HG03378 (cell line): ENCODE data around the gene NFATC1.

Source experiments
- ATAC-seq: cut with Tn5 transposase; IDR thresholded peaks from one replicate; pipeline ENCODE4 v1.9.1; 2021; ENCODE audit warnings: mild to moderate bottlenecking, moderate library complexity; ENCODE audit not compliant: unreplicated experiment

NFATC1 gene

DNA sequence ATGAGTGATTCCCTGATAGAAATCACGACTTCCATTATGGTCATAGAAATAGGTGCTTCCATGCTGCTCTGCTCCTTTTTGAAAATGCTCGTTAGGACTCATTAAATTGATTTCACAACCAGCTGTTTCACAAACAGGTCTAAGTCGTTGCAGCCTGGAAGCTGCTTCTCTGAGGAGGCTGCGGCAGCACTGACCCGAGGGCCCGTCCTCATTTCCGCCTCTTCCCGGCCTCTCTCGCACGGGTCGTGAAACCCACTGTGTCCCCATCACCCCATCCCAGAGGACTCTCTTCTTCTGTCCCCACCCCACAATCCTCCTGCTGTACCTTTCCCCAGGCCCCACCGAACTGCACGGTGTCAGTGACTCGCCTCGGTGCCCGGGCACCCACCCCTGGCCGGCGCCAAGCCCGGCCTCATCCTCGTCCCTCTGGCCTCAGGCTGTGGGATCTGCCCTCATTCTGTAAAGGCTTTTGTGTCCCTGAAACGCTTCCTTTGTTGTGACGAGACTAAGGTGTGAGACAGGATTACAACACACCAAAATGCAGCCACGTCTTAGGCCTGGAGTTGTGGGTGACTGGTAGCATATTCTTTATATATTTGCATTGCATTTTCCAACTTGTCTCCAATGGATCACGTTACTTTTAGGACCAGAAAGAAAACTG, 171.2 kb downstream of the NFATC1 start:
- ATAC-seq: no peak

- no peak for ATAC-seq
These were observed 171.9 kb downstream of the NFATC1 start for GRCh38 chr18:79567481-79568147.

DNA sequence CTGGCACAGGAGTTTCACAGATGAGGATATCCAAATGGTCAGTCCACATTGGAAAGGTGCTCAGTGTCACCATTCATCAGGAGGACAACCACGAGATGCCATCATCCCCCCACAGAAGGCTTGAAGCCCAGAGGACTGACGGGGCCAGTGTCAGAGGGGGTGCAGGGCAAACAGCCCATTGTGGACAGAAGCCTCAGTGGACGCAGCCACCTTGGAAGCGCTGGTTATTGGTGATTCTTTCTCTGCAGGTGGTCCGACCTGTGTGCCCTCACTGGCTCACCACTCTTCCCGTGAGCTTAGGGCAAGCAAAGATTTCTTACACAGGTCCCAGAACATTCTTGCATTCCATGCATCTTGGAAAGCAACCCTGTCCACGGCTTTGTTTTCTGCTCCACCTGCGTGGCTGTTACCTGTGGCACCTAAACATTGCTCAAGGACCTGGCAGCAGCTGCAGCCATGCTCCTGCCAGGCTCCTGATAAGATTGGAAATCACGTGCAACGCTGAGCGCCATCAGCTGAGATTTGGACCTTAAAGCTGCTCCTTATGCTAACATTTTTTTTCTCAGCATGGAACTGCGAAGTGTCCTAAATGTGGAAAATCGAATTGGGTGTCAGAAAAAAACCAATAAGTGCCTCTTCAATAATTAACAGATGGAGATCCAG, 172.9 kb downstream of the NFATC1 start:
- ATAC-seq: no peak

DNA sequence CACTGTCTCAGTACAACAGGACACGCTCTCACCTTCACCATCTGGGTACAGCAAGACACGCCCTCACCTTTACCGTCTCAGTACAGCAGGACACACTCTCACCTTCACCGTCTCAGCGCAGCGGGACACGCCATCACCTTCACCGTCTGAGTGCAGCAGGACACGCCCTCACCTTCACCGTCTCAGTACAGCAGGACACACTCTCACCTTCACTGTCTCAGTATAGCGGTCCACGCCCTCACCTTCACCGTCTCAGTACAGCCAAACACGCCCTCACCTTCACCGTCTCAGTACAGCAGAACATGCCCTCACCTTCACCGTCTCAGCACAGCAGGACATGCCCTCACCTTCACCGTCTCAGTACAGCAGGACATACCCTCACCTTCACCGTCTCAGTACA, 174.0 kb downstream of the NFATC1 start:
- no peak for ATAC-seq

GRCh38 chr18:79570266-79571201, 174.8 kb downstream of the NFATC1 start:
- no peak for ATAC-seq

- ATAC-seq: no peak
These were observed 175.7 kb downstream of the NFATC1 start for GRCh38 chr18:79571211-79572092.

DNA sequence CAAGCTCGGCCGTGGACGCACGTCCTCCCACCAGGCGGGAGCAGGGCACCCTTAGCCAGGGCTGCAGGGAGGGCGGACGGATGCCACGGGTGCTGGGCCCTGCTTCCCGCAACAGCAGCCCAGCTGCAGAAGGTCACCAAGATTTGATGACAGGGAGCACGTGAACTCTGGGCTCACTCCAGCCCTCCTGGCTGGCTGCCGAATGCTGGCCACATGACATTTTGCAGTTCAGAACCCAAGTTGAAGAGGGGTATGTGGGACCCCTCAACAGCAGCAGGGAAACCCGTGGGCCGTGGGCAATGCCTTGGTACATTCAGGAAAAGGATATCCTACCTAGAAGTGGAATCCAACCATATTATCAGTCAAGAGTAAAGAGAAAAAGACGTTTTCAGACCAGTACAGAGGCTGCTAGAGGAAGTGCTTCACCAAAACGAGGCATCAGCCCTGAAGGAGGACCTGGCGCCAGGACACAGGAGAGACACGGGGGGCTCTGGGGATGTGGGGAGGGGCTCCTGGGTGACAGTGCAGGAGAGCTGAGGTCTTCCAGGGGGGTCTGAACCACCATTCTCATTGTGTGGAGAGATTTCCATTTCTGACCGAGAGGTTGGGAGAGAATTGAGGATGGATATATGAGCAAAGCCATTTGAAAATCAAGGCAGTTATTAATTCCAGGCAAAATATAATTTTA, 176.5 kb downstream of the NFATC1 start:
- ATAC-seq: no peak

DNA sequence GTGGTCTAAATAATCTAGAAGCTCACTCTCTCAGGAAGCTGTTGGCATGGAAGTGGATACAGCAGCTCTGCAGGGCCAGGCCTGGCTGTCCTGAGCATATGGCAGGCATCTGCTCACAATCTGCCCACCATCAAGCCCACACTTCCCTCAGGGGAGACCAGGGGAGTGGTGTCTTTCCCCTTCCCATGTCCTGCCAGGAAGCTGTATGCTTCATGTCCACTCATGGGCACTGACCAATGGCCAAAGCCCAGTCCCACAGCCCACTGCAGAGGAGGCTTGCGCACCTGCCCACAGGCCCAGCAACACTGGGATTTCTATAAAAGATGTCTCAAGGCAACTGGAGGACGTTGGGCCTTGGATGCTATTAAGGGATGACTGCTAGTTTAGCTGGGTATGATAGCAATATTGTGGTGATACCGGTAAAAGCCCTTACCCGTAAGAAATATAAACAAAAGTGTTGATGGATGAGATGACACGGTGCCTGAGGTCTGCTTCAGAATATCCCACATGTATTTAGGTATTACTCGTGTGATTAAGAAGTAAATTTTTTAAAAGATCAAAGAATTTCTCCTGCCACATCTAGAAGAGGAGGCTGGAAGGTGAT, 177.2 kb downstream of the NFATC1 start:
- ATAC-seq: no peak

DNA sequence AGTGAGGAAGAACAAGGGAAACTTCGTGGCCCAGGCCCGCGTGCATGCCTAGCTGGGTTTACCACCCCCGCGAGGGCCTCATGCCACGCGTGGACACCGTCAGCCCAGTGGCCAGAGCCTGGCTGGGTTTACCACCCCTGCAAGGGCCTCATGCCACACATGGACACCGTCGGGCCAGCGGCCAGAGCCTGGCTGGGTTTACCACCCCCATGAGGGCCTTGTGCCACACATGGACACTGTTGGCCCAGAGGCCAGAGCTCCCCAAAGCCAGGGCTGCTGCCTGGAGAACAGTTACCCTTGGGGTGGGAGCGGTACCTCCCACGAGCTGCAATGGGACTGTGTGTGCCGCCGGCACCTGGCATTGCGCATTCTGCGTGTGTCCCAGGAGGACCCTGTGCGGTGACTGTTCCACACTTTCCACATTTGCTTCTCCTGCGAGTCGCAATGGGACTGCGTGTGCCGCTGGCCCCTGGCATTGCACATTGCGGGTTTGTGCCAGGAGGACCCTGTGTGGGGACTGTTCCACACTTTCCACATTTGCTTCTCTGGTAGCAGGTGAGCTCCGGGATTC, 178.3 kb downstream of the NFATC1 start:
- ATAC-seq: no peak

GRCh38 chr18:79574938-79575525, 179.3 kb downstream of the NFATC1 start:
- no peak for ATAC-seq

DNA sequence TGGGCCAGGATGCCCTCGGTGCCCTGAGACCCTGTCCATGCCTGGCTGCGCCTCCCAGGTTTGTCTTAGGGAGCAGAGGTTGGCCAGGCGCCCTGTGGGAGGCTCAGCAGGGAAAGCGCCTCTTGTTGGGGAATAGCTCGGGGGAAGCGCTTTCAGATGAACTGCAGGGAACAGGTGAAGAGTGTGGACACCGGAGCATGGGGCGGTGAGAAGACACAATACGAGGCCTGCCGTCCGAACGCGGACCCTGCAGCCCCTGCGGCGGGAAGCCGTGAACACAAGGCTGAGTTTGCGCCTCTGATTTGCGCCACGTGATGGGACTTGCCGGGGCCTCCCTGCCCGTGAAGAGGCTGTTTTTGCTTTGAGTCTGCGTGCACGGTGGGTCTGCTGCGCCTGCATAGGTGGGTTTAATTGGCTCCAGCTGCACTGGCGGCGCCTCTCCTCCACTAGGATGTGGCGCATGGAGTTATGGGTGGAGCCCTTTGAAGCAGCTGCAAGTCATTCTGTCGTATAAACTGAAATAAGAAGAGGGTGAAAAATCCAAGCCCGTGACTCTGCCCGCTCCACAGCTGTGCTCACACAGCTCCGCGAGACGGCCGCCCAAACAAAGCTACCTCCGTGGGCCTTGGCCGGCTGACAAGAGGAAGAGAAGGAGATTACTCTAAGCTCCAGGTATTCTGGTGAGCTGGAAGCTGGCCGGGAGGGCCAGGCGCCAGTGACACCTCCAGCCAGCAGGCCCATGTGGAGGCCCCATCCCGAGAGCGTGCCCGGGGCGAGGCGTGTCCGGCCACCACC, 180.4 kb downstream of the NFATC1 start:
- no peak for ATAC-seq

DNA sequence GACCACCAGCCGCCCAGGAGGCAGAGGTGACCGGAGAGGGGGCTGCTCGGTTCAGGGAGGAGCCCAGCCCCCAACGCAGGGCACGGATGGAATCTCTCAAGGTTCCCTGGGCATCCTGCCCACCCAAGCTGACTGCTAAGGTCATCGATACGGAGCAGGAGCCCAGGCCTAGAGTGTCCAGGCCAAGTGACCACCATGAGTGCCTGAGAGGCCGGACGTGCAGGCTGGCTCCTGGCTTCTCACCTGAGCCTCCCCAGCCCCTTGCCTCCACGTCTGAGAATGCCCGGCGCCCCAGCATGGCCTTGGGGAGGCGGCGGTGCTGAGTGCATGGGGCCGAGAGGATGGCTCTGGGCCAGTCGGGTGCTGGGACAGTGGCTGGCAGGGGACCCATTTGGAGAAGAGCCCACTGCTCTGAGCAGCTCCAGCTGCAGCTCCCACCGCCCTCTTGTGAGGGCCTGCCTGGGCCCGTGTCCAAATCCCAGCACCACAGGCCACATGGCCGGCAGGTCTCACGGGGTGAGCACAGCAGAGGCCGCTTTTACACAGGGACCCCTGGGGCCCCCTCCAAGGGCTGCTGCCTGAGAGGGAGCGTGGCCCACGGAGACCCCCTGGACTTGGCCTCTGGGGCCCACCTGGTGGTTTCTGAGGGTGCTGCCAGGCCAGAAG, 181.1 kb downstream of the NFATC1 start:
- no peak for ATAC-seq

GRCh38 chr18:79577451-79578395, 182.0 kb downstream of the NFATC1 start:
- no peak for ATAC-seq

DNA sequence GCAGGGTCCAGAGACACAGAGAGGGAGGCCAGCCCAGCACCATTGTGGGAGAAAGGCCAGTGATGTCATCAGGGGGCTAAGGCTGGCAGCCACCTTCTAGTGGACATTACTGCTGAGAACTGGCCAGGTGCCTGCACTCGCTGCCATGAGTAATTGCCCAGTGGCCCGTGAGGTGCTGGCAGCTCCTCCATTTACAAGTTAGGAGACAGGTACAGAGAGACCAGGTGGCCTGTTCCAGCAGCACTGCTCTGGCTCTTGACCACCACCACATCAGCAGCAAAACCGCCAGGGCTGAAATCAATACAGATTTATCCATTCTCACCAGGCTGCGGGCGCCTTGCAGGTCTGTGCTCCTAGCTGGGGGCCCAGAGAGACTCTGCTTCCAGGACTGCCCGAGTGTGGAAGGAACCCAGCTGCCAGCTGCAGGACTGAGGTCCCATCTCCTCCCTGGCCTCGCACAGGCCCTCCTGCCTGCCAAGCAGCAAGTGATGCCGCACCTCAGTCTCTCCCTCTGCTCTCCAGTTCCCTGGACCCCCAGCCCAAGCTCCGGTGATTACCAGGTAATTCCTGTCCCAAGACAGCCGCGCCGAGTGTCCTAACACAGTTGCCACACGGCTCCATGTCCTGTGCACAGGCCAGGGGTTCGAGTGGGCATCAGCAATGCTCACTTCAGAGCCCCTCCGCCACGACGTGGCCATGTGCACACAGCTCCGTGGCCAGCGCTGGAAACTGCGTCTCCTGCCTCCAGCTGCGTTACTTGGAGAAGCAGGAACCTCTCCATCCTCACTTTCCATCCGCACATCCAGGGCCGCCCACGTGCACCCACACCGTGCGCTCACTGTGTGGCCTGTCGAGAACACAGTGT, 182.9 kb downstream of the NFATC1 start:
- ATAC-seq: no peak
